HCT116 (cell line): ENCODE measurements around the gene MBD5. TPM values are rescaled to one million over a fixed set of nuclear protein-coding genes. Genes with fewer than 3 reads are reported as not detected.

ENCODE experiments used
- ATAC-seq: fragments of 200-7000 bp; cut with Tn5 transposase; 2 replicates; pipeline ENCODE4 v1.9.1; 2020; ENCODE audit warnings: mild to moderate bottlenecking, moderate library complexity
- BruUV-seq: library from RNA; stranded (reverse); fragments of 400-500 nt; replicated peaks from 2 replicates; lab custom pipeline; 2021; lab: Mats Ljungman, UMichigan
- CTCF ChIA-PET: fragments of 300-600 bp; sonication (Branson Sonifier 250); formaldehyde crosslinking; loops from one replicate; lab custom pipeline; 2021; ENCODE audit warnings: antibody characterized with exemption; lab: Charles Lee
- POLR2A ChIA-PET: fragments of 300-600, 350-600 bp; sonication (Branson Sonifier 250); formaldehyde crosslinking; loops from one replicate; lab custom pipeline; 2021; ENCODE audit warnings: antibody characterized with exemption; lab: Charles Lee
- RAD21 ChIA-PET, 2 experiments: fragments of 300-600 bp; sonication (Branson Sonifier 250); formaldehyde crosslinking; loops; one replicate each; lab custom pipeline; 2023; ENCODE audit warnings: low total read pairs in 2 of 2; ENCODE audit not compliant: uncharacterized antibody in 2 of 2, unreplicated experiment in 2 of 2, low non-redundant PET in 1 of 2; lab: Charles Lee
- DNase-seq: peaks from one replicate; pipeline ENCODE4 v3.0.0-alpha.2; 2010; ENCODE audit warnings: low read depth, low spot score
- H2AFZ ChIP-seq: fragments of 200-600 bp; shearing (Covaris generic), sonication (generic); 2 replicates; pipeline ENCODE4 v1.6.1; 2017; ENCODE audit warnings: low read depth, mixed run types, mixed read lengths, antibody characterized with exemption, low read length; ENCODE audit not compliant: poor library complexity, severe bottlenecking
- H3K27ac ChIP-seq: 2 replicates; pipeline ENCODE4 v1.5.1; 2012; ENCODE audit warnings: low read depth, low read length
- H3K27me3 ChIP-seq: fragments of 200-600 bp; sonication (generic); 2 replicates; pipeline ENCODE4 v1.6.1; 2016; ENCODE audit warnings: mixed run types, low read length, mixed read lengths; ENCODE audit not compliant: insufficient read depth
- H3K36me3 ChIP-seq, 2 experiments: fragments of 200-500 bp in 1 of 2; fragments of 200-600 bp in 1 of 2; sonication (Bioruptor generic) in 1 of 2; sonication (generic) in 1 of 2; 2 replicates each; pipeline versions ENCODE4 v1.5.1 to v1.6.1; 2014 to 2016; ENCODE audit warnings: low read length in 2 of 2, inconsistent platforms in 1 of 2, mixed read lengths in 1 of 2, mixed run types in 1 of 2; ENCODE audit not compliant: insufficient read depth in 2 of 2, control insufficient read depth in 1 of 2
- H3K4me1 ChIP-seq, 2 experiments: fragments of 200-600 bp in 1 of 2; sonication (generic) in 1 of 2; 2 replicates each; pipeline versions ENCODE4 v1.5.1 to v1.6.1; 2012 to 2017; ENCODE audit warnings: low read length in 2 of 2, inconsistent platforms in 1 of 2, mild to moderate bottlenecking in 1 of 2, mixed read lengths in 1 of 2, mixed run types in 1 of 2, moderate library complexity in 1 of 2; ENCODE audit not compliant: insufficient read depth in 2 of 2, control insufficient read depth in 1 of 2
- H3K4me2 ChIP-seq: fragments of 200-600 bp; sonication (generic); 2 replicates; pipeline ENCODE4 v1.6.1; 2017; ENCODE audit warnings: mixed run types, low read length, mixed read lengths
- H3K4me3 ChIP-seq, 2 experiments: fragments of 200-600 bp in 1 of 2; sonication (generic) in 1 of 2; replicated peaks in 1 of 2; 2 replicates each; pipeline ENCODE4 v1.5.1; 2011 to 2016; ENCODE audit warnings: low read length in 2 of 2, control low read depth in 1 of 2, low read depth in 1 of 2, mild to moderate bottlenecking in 1 of 2, mixed read lengths in 1 of 2, mixed run types in 1 of 2
- H3K79me2 ChIP-seq: fragments of 200-600 bp; sonication (generic); 2 replicates; pipeline ENCODE4 v1.6.1; 2017; ENCODE audit warnings: mild to moderate bottlenecking, mixed run types, low read length, moderate library complexity, mixed read lengths; ENCODE audit not compliant: insufficient read depth
- H3K9ac ChIP-seq: fragments of 200-600 bp; sonication (generic); 2 replicates; pipeline ENCODE4 v1.6.1; 2016; ENCODE audit warnings: low read length, mixed read lengths
- H3K9me2 ChIP-seq: fragments of 200-600 bp; sonication (generic), shearing (Covaris generic); 2 replicates; pipeline ENCODE4 v1.6.1; 2017; ENCODE audit warnings: mixed run types, mild to moderate bottlenecking, moderate library complexity; ENCODE audit not compliant: insufficient read depth
- H3K9me3 ChIP-seq, 2 experiments: fragments of 200-500 bp in 1 of 2; fragments of 200-600 bp in 1 of 2; sonication (Bioruptor generic) in 1 of 2; sonication (generic) in 1 of 2; 2 replicates each; pipeline ENCODE4 v1.6.1; 2014 to 2017; ENCODE audit warnings: low read length in 2 of 2, mixed read lengths in 2 of 2, inconsistent platforms in 1 of 2, low read depth in 1 of 2, mild to moderate bottlenecking in 1 of 2, mixed run types in 1 of 2, moderate library complexity in 1 of 2; ENCODE audit not compliant: control insufficient read depth in 1 of 2, insufficient read depth in 1 of 2
- H4K20me1 ChIP-seq: fragments of 200-600 bp; sonication (generic), shearing (Covaris generic); 2 replicates; pipeline ENCODE4 v1.6.1; 2017; ENCODE audit warnings: mixed run types, mild to moderate bottlenecking, moderate library complexity; ENCODE audit not compliant: insufficient read depth
- CBX3 ChIP-seq: IDR thresholded peaks from 2 replicates; pipeline ENCODE4 v1.6.1; 2012; ENCODE audit warnings: low read depth
- EGR1 ChIP-seq: IDR thresholded peaks from 2 replicates; pipeline ENCODE4 v1.6.1; 2012; ENCODE audit warnings: low read depth
- ELF1 ChIP-seq: IDR thresholded peaks from 2 replicates; pipeline ENCODE4 v1.6.1; 2012; ENCODE audit warnings: low read depth, borderline replicate concordance
- EZH2phosphoT487 ChIP-seq: fragments of 200-600 bp; IDR thresholded peaks from 2 replicates; pipeline ENCODE4 v1.6.1; 2018; ENCODE audit warnings: antibody characterized with exemption, borderline replicate concordance
- FOSL1 ChIP-seq: IDR thresholded peaks from 2 replicates; pipeline ENCODE4 v1.6.1; 2012; ENCODE audit warnings: low read depth
- POLR2A ChIP-seq: IDR thresholded peaks from 2 replicates; pipeline ENCODE4 v1.7.0; 2011; ENCODE audit warnings: borderline replicate concordance; ENCODE audit not compliant: insufficient read depth, insufficient read length; ENCODE audit errors: extremely low read depth
- POLR2AphosphoS5 ChIP-seq: IDR thresholded peaks from 2 replicates; pipeline ENCODE4 v1.6.1; 2011; ENCODE audit warnings: mild to moderate bottlenecking, low read depth, low read length, moderate library complexity
- SIN3A ChIP-seq: IDR thresholded peaks from 2 replicates; pipeline ENCODE4 v1.6.1; 2012; ENCODE audit warnings: low read depth
- SP1 ChIP-seq: IDR thresholded peaks from 2 replicates; pipeline ENCODE4 v1.6.1; 2012; ENCODE audit warnings: low read depth
- SRF ChIP-seq: IDR thresholded peaks from 2 replicates; pipeline ENCODE4 v1.6.1; 2012; ENCODE audit warnings: low read depth
- TCF7L2 ChIP-seq: IDR thresholded peaks from 2 replicates; pipeline ENCODE4 v1.7.0; 2011; ENCODE audit warnings: borderline replicate concordance, inconsistent platforms; ENCODE audit not compliant: insufficient read depth, insufficient read length; ENCODE audit errors: extremely low read depth
- intact Hi-C: fragments of 100-400 bp; cut with micrococcal nuclease; formaldehyde crosslinking; loops from 2 replicates; pipeline ENCODE4 v1.10.0; 2022
- total RNA-seq: library from RNA; stranded (reverse); gene quantifications from one replicate; pipeline ENCODE4 v1.2.1, GENCODE V29; 2021; ENCODE audit not compliant: unreplicated experiment
- TF ChIP-seq, protein P1 (sequence below): IDR thresholded peaks from 2 replicates; pipeline ENCODE4 v1.6.1; 2012
- TF ChIP-seq, protein P2 (sequence below), 3 experiments: fragments of 200-600 bp in 1 of 3; sonication (generic) in 1 of 3; IDR thresholded peaks in 2 of 3; conservative IDR thresholded peaks in 1 of 3; 2 replicates each; pipeline ENCODE4 v1.5.1; 2012 to 2017; ENCODE audit warnings: low read depth in 2 of 3, low read length in 2 of 3, antibody characterized with exemption in 1 of 3, borderline replicate concordance in 1 of 3, control low read depth in 1 of 3, mild to moderate bottlenecking in 1 of 3, mixed read lengths in 1 of 3, mixed run types in 1 of 3, moderate library complexity in 1 of 3; ENCODE audit not compliant: insufficient read depth in 1 of 3
- TF ChIP-seq, protein P3 (sequence below): IDR thresholded peaks from 2 replicates; pipeline ENCODE4 v1.6.1; 2012; ENCODE audit warnings: low read depth
- TF ChIP-seq, protein P4 (sequence below): IDR thresholded peaks from 2 replicates; pipeline ENCODE4 v1.6.1; 2011; ENCODE audit warnings: mild to moderate bottlenecking, low read length, moderate library complexity; ENCODE audit not compliant: insufficient replicate concordance; ENCODE audit errors: extremely low read depth

Gene MBD5
- total RNA-seq, 1 experiment from 2014 or later = 20.5 TPM

DNA sequence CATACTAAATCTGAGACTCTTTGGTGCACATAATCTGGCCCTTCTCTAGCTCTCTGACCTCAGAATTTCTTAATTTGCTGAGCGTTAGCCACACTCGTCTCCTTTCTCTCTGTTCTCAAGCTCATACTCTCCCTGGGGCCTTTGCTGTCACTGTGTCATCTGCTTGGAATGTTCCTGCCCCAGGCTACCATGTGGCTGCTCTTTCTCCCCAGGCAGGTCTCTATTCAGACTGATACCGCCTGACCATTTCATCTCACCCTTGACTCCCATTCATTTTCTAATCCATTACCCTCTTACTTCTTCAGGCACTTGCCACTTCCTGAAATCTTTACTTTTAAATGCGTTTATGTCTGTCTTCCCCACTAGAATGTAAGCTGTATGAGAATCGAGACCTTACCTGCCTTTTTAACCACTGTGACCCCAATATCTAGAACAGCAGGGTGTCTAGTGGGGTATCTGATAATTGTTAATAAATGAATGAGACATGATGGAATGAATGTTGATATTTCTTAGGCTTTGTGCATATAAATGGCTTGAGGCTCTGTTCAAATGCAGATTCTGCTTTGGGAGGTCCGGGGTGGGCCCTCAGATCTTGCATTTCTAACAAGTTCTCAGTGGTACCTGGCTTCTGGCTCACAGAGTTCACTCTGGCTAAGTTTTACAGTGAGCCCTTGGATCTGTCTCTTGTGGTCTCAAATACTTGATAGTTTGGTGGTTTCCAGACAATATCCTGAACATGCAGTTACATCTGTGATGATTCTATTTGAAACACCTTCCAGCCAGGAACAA lies 533.8 kb downstream of the MBD5 start:
- Histone ChIP-seq H3K79me2 (no peaks in the 10 kb centered on the region), H3K27ac (no peak overlapping the region), H3K4me1 (peaks cover 0 to 6% of the 10 kb centered on the region in 2 experiments; a peak in 1 of 4 replicates), H4K20me1 (no peaks in the 10 kb centered on the region), H3K9me2 (no peaks in the 10 kb centered on the region), H3K4me3 (no peak overlapping the region), H3K9ac (no peak overlapping the region), H3K4me2 (peak overlapping the region; percentile 25; the same call in 1 of the 2 replicates), H2AFZ (no peak overlapping the region), H3K27me3 (no peaks in the 10 kb centered on the region), H3K36me3 (no peaks in the 10 kb centered on the region), H3K9me3 (no peaks in the 10 kb centered on the region; a peak in 1 of 4 replicates)
- CTCF ChIA-PET = no interaction called here
- intact Hi-C loops = no loop called here
- RAD21 ChIA-PET = no interaction called here
- no peak for TF ChIP-seq EZH2phosphoT487
- TF ChIP-seq, protein P1, sequence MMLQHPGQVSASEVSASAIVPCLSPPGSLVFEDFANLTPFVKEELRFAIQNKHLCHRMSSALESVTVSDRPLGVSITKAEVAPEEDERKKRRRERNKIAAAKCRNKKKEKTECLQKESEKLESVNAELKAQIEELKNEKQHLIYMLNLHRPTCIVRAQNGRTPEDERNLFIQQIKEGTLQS = no peak
- TF ChIP-seq EGR1 = no peak
- no peak for TF ChIP-seq SP1
- no peak for TF ChIP-seq POLR2AphosphoS5
- TF ChIP-seq, protein P2, sequence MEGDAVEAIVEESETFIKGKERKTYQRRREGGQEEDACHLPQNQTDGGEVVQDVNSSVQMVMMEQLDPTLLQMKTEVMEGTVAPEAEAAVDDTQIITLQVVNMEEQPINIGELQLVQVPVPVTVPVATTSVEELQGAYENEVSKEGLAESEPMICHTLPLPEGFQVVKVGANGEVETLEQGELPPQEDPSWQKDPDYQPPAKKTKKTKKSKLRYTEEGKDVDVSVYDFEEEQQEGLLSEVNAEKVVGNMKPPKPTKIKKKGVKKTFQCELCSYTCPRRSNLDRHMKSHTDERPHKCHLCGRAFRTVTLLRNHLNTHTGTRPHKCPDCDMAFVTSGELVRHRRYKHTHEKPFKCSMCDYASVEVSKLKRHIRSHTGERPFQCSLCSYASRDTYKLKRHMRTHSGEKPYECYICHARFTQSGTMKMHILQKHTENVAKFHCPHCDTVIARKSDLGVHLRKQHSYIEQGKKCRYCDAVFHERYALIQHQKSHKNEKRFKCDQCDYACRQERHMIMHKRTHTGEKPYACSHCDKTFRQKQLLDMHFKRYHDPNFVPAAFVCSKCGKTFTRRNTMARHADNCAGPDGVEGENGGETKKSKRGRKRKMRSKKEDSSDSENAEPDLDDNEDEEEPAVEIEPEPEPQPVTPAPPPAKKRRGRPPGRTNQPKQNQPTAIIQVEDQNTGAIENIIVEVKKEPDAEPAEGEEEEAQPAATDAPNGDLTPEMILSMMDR (IDR thresholded peaks at IDR 0.05 in 2 of 3, conservative IDR thresholded peaks at IDR 0.05 in 1 of 3; ENCODE audit: borderline replicate concordance in 1 of 3, insufficient read depth in 1 of 3, low read depth in 2 of 3, low read length in 2 of 3) = no peak
- TF ChIP-seq, protein P3, sequence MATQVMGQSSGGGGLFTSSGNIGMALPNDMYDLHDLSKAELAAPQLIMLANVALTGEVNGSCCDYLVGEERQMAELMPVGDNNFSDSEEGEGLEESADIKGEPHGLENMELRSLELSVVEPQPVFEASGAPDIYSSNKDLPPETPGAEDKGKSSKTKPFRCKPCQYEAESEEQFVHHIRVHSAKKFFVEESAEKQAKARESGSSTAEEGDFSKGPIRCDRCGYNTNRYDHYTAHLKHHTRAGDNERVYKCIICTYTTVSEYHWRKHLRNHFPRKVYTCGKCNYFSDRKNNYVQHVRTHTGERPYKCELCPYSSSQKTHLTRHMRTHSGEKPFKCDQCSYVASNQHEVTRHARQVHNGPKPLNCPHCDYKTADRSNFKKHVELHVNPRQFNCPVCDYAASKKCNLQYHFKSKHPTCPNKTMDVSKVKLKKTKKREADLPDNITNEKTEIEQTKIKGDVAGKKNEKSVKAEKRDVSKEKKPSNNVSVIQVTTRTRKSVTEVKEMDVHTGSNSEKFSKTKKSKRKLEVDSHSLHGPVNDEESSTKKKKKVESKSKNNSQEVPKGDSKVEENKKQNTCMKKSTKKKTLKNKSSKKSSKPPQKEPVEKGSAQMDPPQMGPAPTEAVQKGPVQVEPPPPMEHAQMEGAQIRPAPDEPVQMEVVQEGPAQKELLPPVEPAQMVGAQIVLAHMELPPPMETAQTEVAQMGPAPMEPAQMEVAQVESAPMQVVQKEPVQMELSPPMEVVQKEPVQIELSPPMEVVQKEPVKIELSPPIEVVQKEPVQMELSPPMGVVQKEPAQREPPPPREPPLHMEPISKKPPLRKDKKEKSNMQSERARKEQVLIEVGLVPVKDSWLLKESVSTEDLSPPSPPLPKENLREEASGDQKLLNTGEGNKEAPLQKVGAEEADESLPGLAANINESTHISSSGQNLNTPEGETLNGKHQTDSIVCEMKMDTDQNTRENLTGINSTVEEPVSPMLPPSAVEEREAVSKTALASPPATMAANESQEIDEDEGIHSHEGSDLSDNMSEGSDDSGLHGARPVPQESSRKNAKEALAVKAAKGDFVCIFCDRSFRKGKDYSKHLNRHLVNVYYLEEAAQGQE = no peak
- TF ChIP-seq, protein P4, sequence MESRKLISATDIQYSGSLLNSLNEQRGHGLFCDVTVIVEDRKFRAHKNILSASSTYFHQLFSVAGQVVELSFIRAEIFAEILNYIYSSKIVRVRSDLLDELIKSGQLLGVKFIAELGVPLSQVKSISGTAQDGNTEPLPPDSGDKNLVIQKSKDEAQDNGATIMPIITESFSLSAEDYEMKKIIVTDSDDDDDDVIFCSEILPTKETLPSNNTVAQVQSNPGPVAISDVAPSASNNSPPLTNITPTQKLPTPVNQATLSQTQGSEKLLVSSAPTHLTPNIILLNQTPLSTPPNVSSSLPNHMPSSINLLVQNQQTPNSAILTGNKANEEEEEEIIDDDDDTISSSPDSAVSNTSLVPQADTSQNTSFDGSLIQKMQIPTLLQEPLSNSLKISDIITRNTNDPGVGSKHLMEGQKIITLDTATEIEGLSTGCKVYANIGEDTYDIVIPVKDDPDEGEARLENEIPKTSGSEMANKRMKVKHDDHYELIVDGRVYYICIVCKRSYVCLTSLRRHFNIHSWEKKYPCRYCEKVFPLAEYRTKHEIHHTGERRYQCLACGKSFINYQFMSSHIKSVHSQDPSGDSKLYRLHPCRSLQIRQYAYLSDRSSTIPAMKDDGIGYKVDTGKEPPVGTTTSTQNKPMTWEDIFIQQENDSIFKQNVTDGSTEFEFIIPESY = no peak
- TF ChIP-seq FOSL1 = no peak
- no peak for TF ChIP-seq CBX3
- TF ChIP-seq ELF1 = no peak
- TF ChIP-seq SRF = no peak
- no peak for TF ChIP-seq TCF7L2
- TF ChIP-seq SIN3A = no peak
- TF ChIP-seq POLR2A = no peak
- BruUV-seq = no TSS peak
- DNase-seq (no peak), ATAC-seq (peak; percentile 71)
- POLR2A ChIA-PET = no interaction called here
